ENCODE measurements around the gene C11orf68. TPM values are rescaled to one million over a fixed set of nuclear protein-coding genes. Genes with fewer than 3 reads are reported as not detected.

The C11orf68 gene
- total and polyA plus RNA-seq, 2 experiments from 2014 or later, result 16.8 to 23.2 TPM

DNA sequence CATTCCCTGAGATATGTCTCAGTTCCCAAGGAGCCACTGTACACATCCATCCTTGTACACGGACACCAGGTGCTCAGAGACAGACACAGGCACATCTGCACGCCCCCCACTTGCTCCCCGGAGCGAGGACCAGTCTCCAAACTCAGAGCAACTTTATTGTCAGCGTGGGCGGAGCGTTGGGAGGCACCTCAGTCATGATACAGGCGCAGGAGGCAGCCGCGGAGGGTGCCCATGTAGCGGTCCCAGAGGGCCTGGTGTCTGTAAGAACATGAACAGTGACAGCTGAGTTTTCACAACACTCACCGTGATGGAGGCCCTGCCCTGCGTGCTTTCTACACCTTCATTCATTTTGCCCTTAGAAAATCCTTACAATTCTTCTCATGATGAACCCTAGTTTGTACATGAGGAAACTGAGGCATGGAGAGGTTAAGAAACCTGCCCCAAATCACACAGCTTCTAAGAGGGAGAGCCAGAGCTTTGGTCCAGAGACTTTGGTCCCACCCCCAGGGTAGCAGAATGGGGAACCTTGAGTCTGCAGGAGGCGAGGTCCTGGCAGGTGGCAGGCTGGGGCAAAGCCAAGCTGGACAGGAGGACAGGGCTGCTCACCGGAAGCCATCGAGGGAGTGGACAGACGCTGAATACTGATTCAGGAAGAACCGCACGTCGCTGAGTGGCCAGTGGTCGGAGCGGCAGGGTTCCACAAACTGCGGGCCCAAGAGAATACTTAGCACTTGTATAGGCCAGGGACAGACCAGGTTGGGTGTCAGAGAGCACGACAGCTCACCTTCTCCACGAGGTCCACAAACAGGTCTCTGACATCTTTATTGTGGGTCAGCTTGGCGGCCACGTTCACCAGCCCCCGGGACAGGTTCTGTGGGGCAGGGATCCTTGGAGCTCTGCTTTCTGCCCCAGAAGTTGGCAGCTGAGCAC lies 34.8 kb downstream of the C11orf68 start (continued):
- TF ChIP-seq, protein P1, sequence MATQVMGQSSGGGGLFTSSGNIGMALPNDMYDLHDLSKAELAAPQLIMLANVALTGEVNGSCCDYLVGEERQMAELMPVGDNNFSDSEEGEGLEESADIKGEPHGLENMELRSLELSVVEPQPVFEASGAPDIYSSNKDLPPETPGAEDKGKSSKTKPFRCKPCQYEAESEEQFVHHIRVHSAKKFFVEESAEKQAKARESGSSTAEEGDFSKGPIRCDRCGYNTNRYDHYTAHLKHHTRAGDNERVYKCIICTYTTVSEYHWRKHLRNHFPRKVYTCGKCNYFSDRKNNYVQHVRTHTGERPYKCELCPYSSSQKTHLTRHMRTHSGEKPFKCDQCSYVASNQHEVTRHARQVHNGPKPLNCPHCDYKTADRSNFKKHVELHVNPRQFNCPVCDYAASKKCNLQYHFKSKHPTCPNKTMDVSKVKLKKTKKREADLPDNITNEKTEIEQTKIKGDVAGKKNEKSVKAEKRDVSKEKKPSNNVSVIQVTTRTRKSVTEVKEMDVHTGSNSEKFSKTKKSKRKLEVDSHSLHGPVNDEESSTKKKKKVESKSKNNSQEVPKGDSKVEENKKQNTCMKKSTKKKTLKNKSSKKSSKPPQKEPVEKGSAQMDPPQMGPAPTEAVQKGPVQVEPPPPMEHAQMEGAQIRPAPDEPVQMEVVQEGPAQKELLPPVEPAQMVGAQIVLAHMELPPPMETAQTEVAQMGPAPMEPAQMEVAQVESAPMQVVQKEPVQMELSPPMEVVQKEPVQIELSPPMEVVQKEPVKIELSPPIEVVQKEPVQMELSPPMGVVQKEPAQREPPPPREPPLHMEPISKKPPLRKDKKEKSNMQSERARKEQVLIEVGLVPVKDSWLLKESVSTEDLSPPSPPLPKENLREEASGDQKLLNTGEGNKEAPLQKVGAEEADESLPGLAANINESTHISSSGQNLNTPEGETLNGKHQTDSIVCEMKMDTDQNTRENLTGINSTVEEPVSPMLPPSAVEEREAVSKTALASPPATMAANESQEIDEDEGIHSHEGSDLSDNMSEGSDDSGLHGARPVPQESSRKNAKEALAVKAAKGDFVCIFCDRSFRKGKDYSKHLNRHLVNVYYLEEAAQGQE (IDR thresholded peaks at IDR 0.05; ENCODE audit: unreplicated experiment), result no peak
- TF ChIP-seq, protein P2, sequence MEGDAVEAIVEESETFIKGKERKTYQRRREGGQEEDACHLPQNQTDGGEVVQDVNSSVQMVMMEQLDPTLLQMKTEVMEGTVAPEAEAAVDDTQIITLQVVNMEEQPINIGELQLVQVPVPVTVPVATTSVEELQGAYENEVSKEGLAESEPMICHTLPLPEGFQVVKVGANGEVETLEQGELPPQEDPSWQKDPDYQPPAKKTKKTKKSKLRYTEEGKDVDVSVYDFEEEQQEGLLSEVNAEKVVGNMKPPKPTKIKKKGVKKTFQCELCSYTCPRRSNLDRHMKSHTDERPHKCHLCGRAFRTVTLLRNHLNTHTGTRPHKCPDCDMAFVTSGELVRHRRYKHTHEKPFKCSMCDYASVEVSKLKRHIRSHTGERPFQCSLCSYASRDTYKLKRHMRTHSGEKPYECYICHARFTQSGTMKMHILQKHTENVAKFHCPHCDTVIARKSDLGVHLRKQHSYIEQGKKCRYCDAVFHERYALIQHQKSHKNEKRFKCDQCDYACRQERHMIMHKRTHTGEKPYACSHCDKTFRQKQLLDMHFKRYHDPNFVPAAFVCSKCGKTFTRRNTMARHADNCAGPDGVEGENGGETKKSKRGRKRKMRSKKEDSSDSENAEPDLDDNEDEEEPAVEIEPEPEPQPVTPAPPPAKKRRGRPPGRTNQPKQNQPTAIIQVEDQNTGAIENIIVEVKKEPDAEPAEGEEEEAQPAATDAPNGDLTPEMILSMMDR (conservative IDR thresholded peaks at IDR 0.05; ENCODE audit: low read depth in 2 of 2), result no peak

DNA sequence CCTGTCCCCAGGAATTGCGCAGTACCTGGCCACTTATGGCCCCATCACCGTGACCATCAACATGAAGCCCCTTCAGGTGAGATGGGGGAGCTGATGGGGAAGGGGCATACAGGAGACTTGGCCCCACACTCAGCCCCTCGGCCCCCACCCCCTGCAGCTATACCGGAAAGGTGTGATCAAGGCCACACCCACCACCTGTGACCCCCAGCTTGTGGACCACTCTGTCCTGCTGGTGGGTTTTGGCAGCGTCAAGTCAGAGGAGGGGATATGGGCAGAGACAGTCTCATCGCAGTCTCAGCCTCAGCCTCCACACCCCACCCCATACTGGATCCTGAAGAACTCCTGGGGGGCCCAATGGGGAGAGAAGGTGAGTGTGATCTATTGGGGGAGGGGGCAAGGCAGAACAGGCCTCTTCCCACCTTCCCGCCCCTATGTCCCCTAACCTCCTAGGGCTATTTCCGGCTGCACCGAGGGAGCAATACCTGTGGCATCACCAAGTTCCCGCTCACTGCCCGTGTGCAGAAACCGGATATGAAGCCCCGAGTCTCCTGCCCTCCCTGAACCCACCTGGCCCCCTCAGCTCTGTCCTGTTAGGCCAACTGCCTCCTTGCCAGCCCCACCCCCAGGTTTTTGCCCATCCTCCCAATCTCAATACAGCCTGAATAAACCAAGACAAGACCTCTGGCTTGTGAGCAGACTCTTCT lies 35.7 kb downstream of the C11orf68 start:
- H4K20me1 ChIP-seq (replicated peaks; ENCODE audit: insufficient read depth), result peaks cover 18% of the 10 kb centered on the region; the same call in 1 of the 2 replicates

More for the DNA sequence above, 35.7 kb downstream of the C11orf68 start:
- peaks cover 13% of the 10 kb centered on the region for H3K4me1 Mint-ChIP-seq
- ATAC-seq, result no peak
- H3K27me3 ChIP-seq (ENCODE audit: insufficient read depth), result no peaks in the 10 kb centered on the region
- H3K27ac ChIP-seq (ENCODE audit: low read depth), result no peak overlapping the region
- H3K27ac Mint-ChIP-seq, result no peak overlapping the region
- TF ChIP-seq, protein P2 (conservative IDR thresholded peaks at IDR 0.05; ENCODE audit: low read depth in 2 of 2), result no peak
- TF ChIP-seq ZNF331 (CRISPR knock-in tag; IDR thresholded peaks at IDR 0.05; ENCODE audit: low read depth), result no peak
- TF ChIP-seq EZH2phosphoT487 (IDR thresholded peaks at IDR 0.05; ENCODE audit: unreplicated experiment), result no peak
- no peak for TF ChIP-seq STAT1 (IDR thresholded peaks at IDR 0.05; ENCODE audit: unreplicated experiment)
- no peak for TF ChIP-seq POLR2AphosphoS5 (IDR thresholded peaks at IDR 0.05; ENCODE audit: low read depth)
- no peak for TF ChIP-seq ZNF114 (CRISPR knock-in tag; IDR thresholded peaks at IDR 0.05)
- TF ChIP-seq, protein P1 (IDR thresholded peaks at IDR 0.05; ENCODE audit: unreplicated experiment), result no peak
- TF ChIP-seq, protein P3, sequence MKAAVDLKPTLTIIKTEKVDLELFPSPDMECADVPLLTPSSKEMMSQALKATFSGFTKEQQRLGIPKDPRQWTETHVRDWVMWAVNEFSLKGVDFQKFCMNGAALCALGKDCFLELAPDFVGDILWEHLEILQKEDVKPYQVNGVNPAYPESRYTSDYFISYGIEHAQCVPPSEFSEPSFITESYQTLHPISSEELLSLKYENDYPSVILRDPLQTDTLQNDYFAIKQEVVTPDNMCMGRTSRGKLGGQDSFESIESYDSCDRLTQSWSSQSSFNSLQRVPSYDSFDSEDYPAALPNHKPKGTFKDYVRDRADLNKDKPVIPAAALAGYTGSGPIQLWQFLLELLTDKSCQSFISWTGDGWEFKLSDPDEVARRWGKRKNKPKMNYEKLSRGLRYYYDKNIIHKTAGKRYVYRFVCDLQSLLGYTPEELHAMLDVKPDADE (IDR thresholded peaks at IDR 0.05), result no peak
- TF ChIP-seq CREB1 (CRISPR knock-in tag; IDR thresholded peaks at IDR 0.05; ENCODE audit: low read depth), result no peak
- TF ChIP-seq NANOG (IDR thresholded peaks at IDR 0.05; ENCODE audit: borderline replicate concordance), result no peak
- TF ChIP-seq EZH2 (IDR thresholded peaks at IDR 0.05; ENCODE audit: low read depth, unreplicated experiment), result no peak
- no peak overlapping the region for H3K4me3 ChIP-seq
- H3K36me3 ChIP-seq (ENCODE audit: insufficient read depth), result peaks cover 14% of the 10 kb centered on the region; the same call in 1 of the 2 replicates
- peaks cover 45% of the 10 kb centered on the region for H3K36me3 Mint-ChIP-seq (ENCODE audit: low read depth)
- no peaks in the 10 kb centered on the region for H3K9me2 ChIP-seq (ENCODE audit: insufficient read depth)
- H2AFZ ChIP-seq, result no peak overlapping the region
- DNase-seq (ENCODE audit: low spot score), result no peak
- peaks cover 7% of the 10 kb centered on the region; the same call in 1 of the 2 replicates for H3K4me1 ChIP-seq (ENCODE audit: insufficient read depth)
- 0 out of 2 replicates have a peak, but pooled peaks cover 9% of the 10 kb centered on the region for H3K79me2 ChIP-seq (replicated peaks; ENCODE audit: insufficient read depth)
- peaks cover 13% of the 10 kb centered on the region for H3K27me3 Mint-ChIP-seq (ENCODE audit: insufficient read depth, low read depth, poor library complexity)
- H3K4me2 ChIP-seq, result no peak overlapping the region
- peaks cover 24% of the 10 kb centered on the region for H3F3A ChIP-seq (replicated peaks; ENCODE audit: low read depth)
- peaks cover 2% of the 10 kb centered on the region; the same call in 1 of the 3 replicates for H3K9me3 Mint-ChIP-seq
- H3K4me3 Mint-ChIP-seq, result no peak overlapping the region; the same call in 2 of the 3 replicates
